Chondrocyte (in vitro differentiated cells): ENCODE measurements around the gene SPN. TPM values are rescaled to one million over a fixed set of nuclear protein-coding genes. Genes with fewer than 3 reads are reported as not detected.
"Not testable (repeated sequence)": the region's sequence is repeated elsewhere in the genome, so short reads cannot be mapped to it uniquely, and the experiment has no call there.

Experiments
- DNase-seq: peaks from one replicate; pipeline ENCODE4 v3.0.0; 2021; ENCODE audit warnings: mixed read lengths, low spot score
- H3K27ac Mint-ChIP-seq: one replicate; pipeline ENCODE4 v1.8.0; 2021; ENCODE audit warnings: mild to moderate bottlenecking, moderate library complexity, mixed read lengths; ENCODE audit not compliant: unreplicated experiment
- H3K27me3 Mint-ChIP-seq: 2 replicates; pipeline ENCODE4 v1.8.0; 2021; ENCODE audit warnings: low read depth, mixed read lengths
- H3K36me3 Mint-ChIP-seq: 2 replicates; pipeline ENCODE4 v1.8.0; 2021; ENCODE audit warnings: low read depth, mixed read lengths
- H3K4me1 Mint-ChIP-seq: 2 replicates; pipeline ENCODE4 v1.8.0; 2021; ENCODE audit warnings: low read depth, mild to moderate bottlenecking, mixed read lengths
- H3K4me3 Mint-ChIP-seq: one replicate; pipeline ENCODE4 v1.8.0; 2021; ENCODE audit warnings: mild to moderate bottlenecking, moderate library complexity, mixed read lengths; ENCODE audit not compliant: unreplicated experiment
- H3K9me3 Mint-ChIP-seq: 2 replicates; pipeline ENCODE4 v1.8.0; 2021; ENCODE audit warnings: low read depth, mixed read lengths
- total RNA-seq: library from RNA; stranded (reverse); gene quantifications from 3 replicates; pipeline ENCODE4 v1.2.1, GENCODE V29; 2021
- TF ChIP-seq, protein P1 (sequence below): fragments of 200-600 bp; sonication (generic); IDR thresholded peaks from 2 replicates; pipeline ENCODE4 v1.5.0; 2021; ENCODE audit warnings: antibody characterized with exemption, mild to moderate bottlenecking, moderate library complexity

Gene SPN
- total RNA-seq, 1 donor from 2014 or later: not detected

- DNase-seq: peak; percentile 27
- Mint-ChIP-seq H3K27ac (no peak overlapping the region), H3K4me3 (no peak overlapping the region), H3K4me1 (peaks cover 4% of the 10 kb centered on the region), H3K36me3 (peaks cover 1% of the 10 kb centered on the region), H3K27me3 (no peaks in the 10 kb centered on the region), H3K9me3 (no peaks in the 10 kb centered on the region)
- TF ChIP-seq, protein P1, sequence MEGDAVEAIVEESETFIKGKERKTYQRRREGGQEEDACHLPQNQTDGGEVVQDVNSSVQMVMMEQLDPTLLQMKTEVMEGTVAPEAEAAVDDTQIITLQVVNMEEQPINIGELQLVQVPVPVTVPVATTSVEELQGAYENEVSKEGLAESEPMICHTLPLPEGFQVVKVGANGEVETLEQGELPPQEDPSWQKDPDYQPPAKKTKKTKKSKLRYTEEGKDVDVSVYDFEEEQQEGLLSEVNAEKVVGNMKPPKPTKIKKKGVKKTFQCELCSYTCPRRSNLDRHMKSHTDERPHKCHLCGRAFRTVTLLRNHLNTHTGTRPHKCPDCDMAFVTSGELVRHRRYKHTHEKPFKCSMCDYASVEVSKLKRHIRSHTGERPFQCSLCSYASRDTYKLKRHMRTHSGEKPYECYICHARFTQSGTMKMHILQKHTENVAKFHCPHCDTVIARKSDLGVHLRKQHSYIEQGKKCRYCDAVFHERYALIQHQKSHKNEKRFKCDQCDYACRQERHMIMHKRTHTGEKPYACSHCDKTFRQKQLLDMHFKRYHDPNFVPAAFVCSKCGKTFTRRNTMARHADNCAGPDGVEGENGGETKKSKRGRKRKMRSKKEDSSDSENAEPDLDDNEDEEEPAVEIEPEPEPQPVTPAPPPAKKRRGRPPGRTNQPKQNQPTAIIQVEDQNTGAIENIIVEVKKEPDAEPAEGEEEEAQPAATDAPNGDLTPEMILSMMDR: no peak
Observed at GRCh38 chr16:29701214-29701555, 38.1 kb downstream of the SPN start.

DNA sequence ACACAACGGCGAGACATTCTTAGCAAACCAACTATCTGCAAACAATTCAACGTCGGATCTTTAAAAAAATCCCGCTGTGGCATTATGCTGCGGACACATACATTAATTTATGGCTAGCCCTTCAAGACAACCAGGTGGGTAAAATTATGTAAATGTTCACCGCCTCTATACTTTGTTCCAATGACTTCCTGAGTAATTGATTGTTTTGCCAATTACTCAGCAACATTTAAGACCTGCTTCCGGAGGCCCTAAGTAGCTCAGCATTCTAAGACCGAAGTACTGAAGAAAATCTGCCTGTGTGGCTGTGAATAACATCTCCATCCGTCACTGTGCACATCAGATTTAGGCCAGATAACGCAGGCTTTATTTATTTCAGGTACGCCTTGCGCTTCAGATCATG is 39.2 kb downstream of the SPN start:
- no peak overlapping the region for H3K27ac Mint-ChIP-seq
- peaks cover 1% of the 10 kb centered on the region for H3K36me3 Mint-ChIP-seq
- no peak overlapping the region for H3K4me3 Mint-ChIP-seq

GRCh38 chr16:29705030-29705429 is 42.0 kb downstream of the SPN start:
- Mint-ChIP-seq H3K36me3 (no peaks in the 10 kb centered on the region), H3K9me3 (no peaks in the 10 kb centered on the region), H3K27me3 (no peaks in the 10 kb centered on the region), H3K4me3 (no peak overlapping the region), H3K27ac (no peak overlapping the region), H3K4me1 (peaks cover 7% of the 10 kb centered on the region)
- no peak for DNase-seq
- TF ChIP-seq, protein P1: no peak

More for the DNA sequence above, 39.2 kb downstream of the SPN start:
- Mint-ChIP-seq H3K27me3 (no peaks in the 10 kb centered on the region), H3K4me1 (peaks cover 4% of the 10 kb centered on the region), H3K9me3 (no peaks in the 10 kb centered on the region)
- DNase-seq: no peak
- TF ChIP-seq, protein P1: no peak

DNA sequence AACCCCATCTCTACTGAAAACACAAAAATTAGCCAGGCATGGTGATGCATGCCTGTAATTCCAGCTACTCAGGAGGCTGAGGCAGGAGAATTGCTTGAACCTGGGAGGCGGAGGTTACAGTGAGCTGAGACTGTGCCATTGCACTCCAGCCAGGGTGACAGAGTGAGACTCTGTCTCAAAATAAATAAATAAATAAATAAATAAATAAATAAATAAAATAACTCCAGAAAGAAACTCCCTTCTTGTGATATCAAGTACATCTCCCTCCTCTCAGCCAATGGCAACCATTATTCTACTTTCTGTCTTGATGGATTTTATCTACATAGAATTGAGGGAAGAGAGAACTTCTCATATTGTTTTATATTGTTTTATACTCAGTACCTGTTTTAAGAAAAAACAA is 44.1 kb downstream of the SPN start:
- peaks cover 11% of the 10 kb centered on the region for H3K4me1 Mint-ChIP-seq
- H3K36me3 Mint-ChIP-seq, H3K9me3 Mint-ChIP-seq, H3K27me3 Mint-ChIP-seq, H3K27ac Mint-ChIP-seq, H3K4me3 Mint-ChIP-seq, DNase-seq: not testable (repeated sequence)

DNA sequence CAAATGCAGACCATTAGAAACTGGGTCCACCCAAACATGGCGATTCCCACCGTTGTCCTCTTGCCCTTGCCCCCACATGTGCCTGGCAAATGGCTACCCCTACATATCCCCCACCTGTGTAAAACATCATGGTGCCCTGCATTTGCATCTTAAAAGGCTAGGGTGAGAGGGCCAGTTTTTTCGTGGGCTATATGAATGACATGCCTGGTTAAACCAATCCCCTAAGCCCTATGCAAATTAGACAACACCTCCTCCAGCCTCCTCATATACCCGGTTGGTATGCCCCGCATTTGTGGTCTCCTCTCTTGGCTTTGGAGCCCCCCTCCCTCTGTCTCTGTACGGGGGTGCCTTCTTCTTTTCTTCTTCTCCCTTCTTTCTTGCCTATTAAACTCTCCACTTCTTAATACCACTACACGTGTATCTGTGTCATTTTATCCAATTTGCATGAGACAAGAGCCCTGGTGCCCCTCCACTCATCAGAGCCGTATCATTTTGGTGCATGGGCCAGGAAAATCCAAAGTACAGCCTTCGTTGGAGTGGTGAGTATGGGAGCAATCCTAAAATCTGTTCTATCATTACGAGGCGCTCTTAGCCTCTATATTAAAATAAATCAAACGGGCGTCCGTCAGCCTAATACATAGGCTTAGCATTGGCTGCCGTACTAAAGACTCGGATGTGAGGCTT is 46.0 kb downstream of the SPN start:
- no peak overlapping the region for H3K4me3 Mint-ChIP-seq
- H3K36me3 Mint-ChIP-seq: no peaks in the 10 kb centered on the region
- H3K27me3 Mint-ChIP-seq: no peaks in the 10 kb centered on the region
- TF ChIP-seq, protein P1: no peak
- no peak for DNase-seq
- H3K27ac Mint-ChIP-seq: no peak overlapping the region
- H3K9me3 Mint-ChIP-seq: no peaks in the 10 kb centered on the region
- H3K4me1 Mint-ChIP-seq: peaks cover 11% of the 10 kb centered on the region

GRCh38 chr16:29709657-29710056 is 46.6 kb downstream of the SPN start:
- peaks cover 11% of the 10 kb centered on the region for H3K4me1 Mint-ChIP-seq
- not testable (repeated sequence) for DNase-seq, H3K4me3 Mint-ChIP-seq, H3K27ac Mint-ChIP-seq, H3K27me3 Mint-ChIP-seq, H3K9me3 Mint-ChIP-seq, H3K36me3 Mint-ChIP-seq
